ENCODE results near the gene G6PD. TPM values are rescaled to one million over a fixed set of nuclear protein-coding genes. Genes with fewer than 3 reads are reported as not detected.

Gene G6PD
- total RNA-seq, 2 donors from 2014 or later, result 46.9 to 47.3 TPM

GRCh38 chrX:154485150-154486051, 61.2 kb downstream of the G6PD start:
- Mint-ChIP-seq H3K4me3 (peak overlapping the region; percentile 66 to 68), H3K9me3 (no peaks in the 10 kb centered on the region), H3K36me3 (ENCODE audit: insufficient read depth in 2 of 2) (peaks cover 0 to 10% of the 10 kb centered on the region in 2 donors), H3K27ac (no peak overlapping the region), H3K27me3 (ENCODE audit: low read depth) (no peaks in the 10 kb centered on the region), H3K4me1 (ENCODE audit: low read depth) (peaks cover 15% of the 10 kb centered on the region)
- no peak for DNase-seq
- no peak for ATAC-seq (replicated peaks in 1 of 2)

DNA sequence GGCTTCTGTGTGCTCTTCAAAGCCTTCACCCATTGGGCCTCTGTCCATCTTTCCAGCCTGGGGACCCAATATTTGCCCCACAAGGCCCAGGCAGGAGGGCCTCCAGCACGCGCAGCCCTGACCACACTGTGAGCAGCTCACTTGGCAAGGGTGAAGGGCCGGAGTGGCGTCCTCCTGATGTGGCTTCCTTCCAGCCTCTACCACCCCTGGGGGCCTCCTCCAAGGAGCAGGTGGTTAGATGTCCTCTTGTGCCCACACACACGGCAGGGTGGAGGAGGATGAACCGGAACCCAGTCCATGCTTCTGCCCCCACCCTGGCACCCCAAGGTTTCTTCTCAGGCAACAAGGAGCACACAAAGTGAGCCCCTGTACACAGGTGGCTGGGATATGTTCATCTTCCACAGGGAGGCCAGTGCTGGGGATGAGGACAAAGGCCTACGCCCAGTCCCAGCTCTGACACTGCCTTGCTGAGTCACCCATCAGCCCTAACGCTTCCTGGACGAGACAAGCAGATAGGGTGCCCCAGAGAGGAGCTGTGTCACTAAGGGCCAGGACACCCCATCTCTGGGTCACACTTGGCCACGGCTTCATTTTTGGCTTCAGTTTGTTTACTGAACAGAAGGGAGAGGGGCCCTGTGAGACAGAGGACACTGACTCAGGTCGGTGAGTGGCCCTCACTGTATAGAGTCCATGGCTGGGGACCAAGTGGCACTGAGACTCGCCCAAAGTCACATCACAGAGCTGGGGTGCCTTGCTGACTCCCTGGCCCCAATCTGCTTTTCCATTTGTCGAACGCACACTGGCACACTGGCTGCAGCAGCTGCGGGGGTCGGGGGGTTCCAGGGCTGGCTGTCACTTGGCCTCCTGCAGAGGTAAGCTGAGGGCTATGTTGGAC, 62.1 kb downstream of the G6PD start:
- DNase-seq (no peak), ATAC-seq (replicated peaks in 1 of 2) (peak in 1 of 2 donors; percentile 27)
- H3K36me3 Mint-ChIP-seq (ENCODE audit: insufficient read depth in 2 of 2), result peaks cover 0 to 8% of the 10 kb centered on the region in 2 donors
- H3K4me1 Mint-ChIP-seq (ENCODE audit: low read depth), result peaks cover 14% of the 10 kb centered on the region
- no peak overlapping the region for H3K27ac Mint-ChIP-seq
- peak overlapping the region; percentile 66 to 68 for H3K4me3 Mint-ChIP-seq
- no peaks in the 10 kb centered on the region for H3K27me3 Mint-ChIP-seq (ENCODE audit: low read depth)
- H3K9me3 Mint-ChIP-seq, result no peaks in the 10 kb centered on the region

DNA sequence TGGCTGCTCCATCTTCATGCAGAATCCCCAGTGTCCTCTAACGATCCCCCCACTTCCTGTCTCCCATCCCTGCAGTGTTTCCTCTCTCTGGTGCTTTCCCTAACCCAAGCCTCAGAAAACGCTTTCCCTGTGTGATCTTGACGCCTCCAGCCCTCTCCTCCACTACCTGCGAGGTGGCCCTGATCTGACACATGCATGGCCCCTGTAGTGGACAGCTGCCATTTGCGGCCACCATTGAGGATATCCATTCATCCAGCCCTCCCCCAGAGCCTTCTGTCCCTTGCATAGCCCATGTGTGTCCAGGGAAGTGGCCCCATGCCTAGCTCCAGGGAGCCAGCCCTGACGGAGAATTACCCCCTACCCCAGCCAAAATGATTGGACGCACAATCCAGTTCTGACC, 63.3 kb downstream of the G6PD start:
- H3K27me3 Mint-ChIP-seq (ENCODE audit: low read depth), result no peaks in the 10 kb centered on the region
- ATAC-seq (replicated peaks in 1 of 2) (no peak), DNase-seq (no peak)
- no peaks in the 10 kb centered on the region for H3K9me3 Mint-ChIP-seq
- peaks cover 0 to 8% of the 10 kb centered on the region in 2 donors for H3K36me3 Mint-ChIP-seq (ENCODE audit: insufficient read depth in 2 of 2)
- peaks cover 13% of the 10 kb centered on the region for H3K4me1 Mint-ChIP-seq (ENCODE audit: low read depth)
- H3K27ac Mint-ChIP-seq, result no peak overlapping the region
- H3K4me3 Mint-ChIP-seq, result no peak overlapping the region

DNA sequence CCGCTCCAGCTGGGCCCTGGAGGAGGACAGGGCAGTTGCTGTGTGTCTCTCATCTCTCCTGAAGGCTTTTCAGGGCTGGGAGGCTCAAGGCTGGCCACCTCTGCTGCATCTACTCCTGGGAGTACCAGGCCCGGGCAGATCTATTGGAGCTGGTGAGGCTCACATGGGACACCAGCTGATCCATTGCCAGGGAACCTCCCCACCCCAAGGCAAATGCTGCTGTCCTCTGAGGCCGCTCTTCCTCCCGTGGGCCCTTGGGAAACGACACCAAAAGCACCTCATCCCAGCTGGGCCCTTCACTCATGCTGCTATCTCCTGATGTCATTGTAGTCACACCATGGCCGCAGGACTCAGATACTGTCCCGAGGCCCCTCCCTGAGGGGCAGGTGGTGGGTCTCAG, 63.9 kb downstream of the G6PD start:
- no peak for DNase-seq
- Mint-ChIP-seq H3K4me1 (ENCODE audit: low read depth) (peaks cover 9% of the 10 kb centered on the region), H3K9me3 (no peaks in the 10 kb centered on the region), H3K27me3 (ENCODE audit: low read depth) (no peaks in the 10 kb centered on the region), H3K36me3 (ENCODE audit: insufficient read depth in 2 of 2) (peaks cover 0 to 4% of the 10 kb centered on the region in 2 donors), H3K27ac (no peak overlapping the region), H3K4me3 (no peak overlapping the region)
- ATAC-seq (replicated peaks in 1 of 2), result no peak

GRCh38 chrX:154481911-154482601, 64.6 kb downstream of the G6PD start:
- H3K4me3 Mint-ChIP-seq, result no peak overlapping the region
- DNase-seq (no peak), ATAC-seq (replicated peaks in 1 of 2) (no peak)
- no peaks in the 10 kb centered on the region for H3K27me3 Mint-ChIP-seq (ENCODE audit: low read depth)
- H3K36me3 Mint-ChIP-seq (ENCODE audit: insufficient read depth in 2 of 2), result peaks cover 0 to 2% of the 10 kb centered on the region in 2 donors
- no peak overlapping the region for H3K27ac Mint-ChIP-seq
- no peaks in the 10 kb centered on the region for H3K9me3 Mint-ChIP-seq
- H3K4me1 Mint-ChIP-seq (ENCODE audit: low read depth), result peaks cover 7% of the 10 kb centered on the region

Other genes with a start within 250 kb of the G6PD start
- gene FLNA, start 172.2 kb downstream of the G6PD start, total RNA-seq, result 100 to 1,000 TPM; 755 to 777 TPM
- gene EMD, start 167.6 kb downstream of the G6PD start, total RNA-seq, result 10 to 100 TPM; 91.0 to 92.9 TPM
- 1,000 to 10,000 TPM; 3,958 to 4,635 TPM for gene RPL10, start 148.5 kb downstream of the G6PD start, total RNA-seq
- gene DNASE1L1, start 137.6 kb downstream of the G6PD start, total RNA-seq, result 10 to 100 TPM in 1 of 2 donors, 1 to 10 TPM in 1; 9.3 to 11.4 TPM
- gene TAFAZZIN, start 135.3 kb downstream of the G6PD start, total RNA-seq, result 100 to 1,000 TPM in 1 of 2 donors, 10 to 100 TPM in 1; 89.0 to 106 TPM
- gene ATP6AP1, start 118.2 kb downstream of the G6PD start, total RNA-seq, result 10 to 100 TPM; 37.0 to 38.7 TPM
- gene GDI1, start 109.7 kb downstream of the G6PD start, total RNA-seq, result 100 to 1,000 TPM; 115 to 118 TPM
- 10 to 100 TPM; 49.6 to 56.6 TPM for gene FAM50A, start 102.7 kb downstream of the G6PD start, total RNA-seq
- gene PLXNA3, start 88.6 kb downstream of the G6PD start, total RNA-seq, result 10 to 100 TPM; 39.4 to 42.9 TPM
- 10 to 100 TPM; 34.3 to 35.8 TPM for gene LAGE3, start 67.6 kb downstream of the G6PD start, total RNA-seq
- gene UBL4A, start 60.2 kb downstream of the G6PD start, total RNA-seq, result 10 to 100 TPM; 45.0 to 53.5 TPM
- 10 to 100 TPM; 19.9 to 25.1 TPM for gene SLC10A3, start 56.2 kb downstream of the G6PD start, total RNA-seq
- gene FAM3A, start 30.6 kb downstream of the G6PD start, total RNA-seq, result 10 to 100 TPM; 31.2 to 32.9 TPM
- 10 to 100 TPM; 38.4 to 39.4 TPM for gene IKBKG, start 774 bp upstream of the G6PD start, total RNA-seq
- not detected for gene CTAG1A, start 38.3 kb upstream of the G6PD start, total RNA-seq
- not detected for gene CTAG1B, start 72.4 kb upstream of the G6PD start, total RNA-seq
- not detected for gene CTAG2, start 106.7 kb upstream of the G6PD start, total RNA-seq
- 1 to 10 TPM; 6.2 to 8.4 TPM for gene GAB3, start 204.2 kb upstream of the G6PD start, total RNA-seq
- 100 to 1,000 TPM in 1 of 2 donors, 10 to 100 TPM in 1; 92.7 to 111 TPM for gene DKC1, start 216.0 kb upstream of the G6PD start, total RNA-seq

Data from activated T-cell treated with anti-CD3 and anti-CD28 coated beads, Interleukin-2, amount 50 U/mL, for 72 hours (primary cell).